CD4-positive, alpha-beta T cell (primary cell): ENCODE data around the gene HOXD11. TPM values are rescaled to one million over a fixed set of nuclear protein-coding genes. Genes with fewer than 3 reads are reported as not detected.

Experiments used
- ATAC-seq: fragments of 200-7000 bp; cut with Tn5 transposase; one replicate; pipeline ENCODE4 v1.10.0; 2022; ENCODE audit warnings: mild to moderate bottlenecking; ENCODE audit not compliant: poor library complexity
- CTCF ChIA-PET: fragments of 350-600 bp; sonication (Branson Sonifier 250); formaldehyde crosslinking; loops from one replicate; lab custom pipeline; 2021; ENCODE audit warnings: antibody characterized with exemption, inconsistent platforms; lab: Charles Lee
- POLR2A ChIA-PET: fragments of 350-600 bp; sonication (Branson Sonifier 250); formaldehyde crosslinking; loops from one replicate; lab custom pipeline; 2021; ENCODE audit warnings: antibody characterized with exemption, inconsistent platforms; lab: Charles Lee
- DNase-seq, 14 experiments: peaks; one replicate each; pipeline ENCODE4 v3.0.0-alpha.2; 2013 to 2020; ENCODE audit warnings: mixed read lengths in 2 of 14
- H3K27ac ChIP-seq, 2 donors: one replicate each; pipeline versions ENCODE4 v1.5.1 to v1.7.0; 2013; ENCODE audit warnings: low read length in 2 of 2, low read depth in 1 of 2, mild to moderate bottlenecking in 1 of 2
- H3K27me3 ChIP-seq, 2 experiments: 1 replicate in 1 of 2; 2 replicates in 1 of 2; pipeline versions ENCODE4 v1.6.1 to v1.7.0; 2013; ENCODE audit warnings: low read length in 2 of 2, control low read depth in 1 of 2, mild to moderate bottlenecking in 1 of 2, moderate library complexity in 1 of 2; ENCODE audit not compliant: insufficient read depth in 2 of 2, control insufficient read depth in 1 of 2
- H3K36me3 ChIP-seq: one replicate; pipeline ENCODE4 v1.6.1; 2013; ENCODE audit warnings: low read length, control low read depth; ENCODE audit not compliant: insufficient read depth
- H3K4me1 ChIP-seq: one replicate; pipeline ENCODE4 v1.6.1; 2013; ENCODE audit warnings: low read length, control low read depth; ENCODE audit not compliant: insufficient read depth
- H3K4me3 ChIP-seq: one replicate; pipeline ENCODE4 v1.5.1; 2013; ENCODE audit warnings: mild to moderate bottlenecking, low read length, moderate library complexity
- H3K9me3 ChIP-seq, 2 experiments: 1 replicate in 1 of 2; 2 replicates in 1 of 2; pipeline versions ENCODE4 v1.6.1 to v1.7.0; 2013; ENCODE audit warnings: low read length in 2 of 2, mild to moderate bottlenecking in 2 of 2, control low read depth in 1 of 2, moderate library complexity in 1 of 2; ENCODE audit not compliant: control insufficient read depth in 1 of 2, insufficient read depth in 1 of 2
- H3K27ac Mint-ChIP-seq: one replicate; pipeline ENCODE4 v1.8.0; 2020; ENCODE audit warnings: mixed read lengths
- H3K27me3 Mint-ChIP-seq: one replicate; pipeline ENCODE4 v1.8.0; 2021; ENCODE audit warnings: mixed read lengths
- H3K36me3 Mint-ChIP-seq: one replicate; pipeline ENCODE4 v1.8.0; 2021; ENCODE audit warnings: low read depth, mixed read lengths
- H3K4me1 Mint-ChIP-seq: one replicate; pipeline ENCODE4 v1.8.0; 2021; ENCODE audit warnings: low read depth, mixed read lengths
- H3K4me3 Mint-ChIP-seq: one replicate; pipeline ENCODE4 v1.8.0; 2020; ENCODE audit warnings: mild to moderate bottlenecking, mixed read lengths
- H3K9me3 Mint-ChIP-seq: one replicate; pipeline ENCODE4 v1.8.0; 2020; ENCODE audit warnings: mixed read lengths
- intact Hi-C, 2 experiments: fragments of 100-400 bp; cut with DNase I in 1 of 2; cut with micrococcal nuclease in 1 of 2; formaldehyde crosslinking; loops; one replicate each; pipeline versions ENCODE4 v1.15.1 to v1.9.0; 2023 to 2025; cut with DNase I, micrococcal nuclease
- total RNA-seq, 174 experiments: library from RNA in 2 of 174; stranded (reverse) in 2 of 174; gene quantifications; one replicate each; pipeline ENCODE4 v1.2.3 and lab custom pipeline; 2021 to 2026
- TF ChIP-seq, protein P1 (sequence below): fragments of 200-600 bp; IDR thresholded peaks from one replicate; pipeline ENCODE4 v1.8.0; 2022; ENCODE audit warnings: antibody characterized with exemption, mild to moderate bottlenecking

The HOXD11 gene
- total RNA-seq, 2 experiments from 2014 or later, result not detected

DNA sequence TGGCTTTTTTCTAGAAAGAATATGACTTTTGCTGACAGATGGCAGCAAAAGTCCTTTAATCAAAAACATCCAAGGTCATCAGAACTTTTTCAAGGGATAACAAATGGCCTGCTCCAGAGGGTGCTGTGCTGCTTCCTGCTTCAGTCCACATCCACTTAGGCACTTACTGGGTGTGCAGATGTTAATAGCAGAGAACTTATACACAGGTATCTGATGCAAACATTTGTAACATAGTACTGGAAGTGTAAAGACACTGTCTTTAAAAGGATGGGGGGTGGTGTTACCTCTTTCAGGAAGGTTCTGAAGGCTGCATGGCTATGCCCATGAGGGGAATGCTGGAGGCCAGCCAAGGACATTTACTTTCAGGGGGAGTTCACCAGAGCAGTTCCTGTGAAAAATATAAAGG, 28.0 kb downstream of the HOXD11 start:
- Mint-ChIP-seq H3K27ac (no peak overlapping the region), H3K36me3 (no peaks in the 10 kb centered on the region), H3K27me3 (peaks cover 93% of the 10 kb centered on the region), H3K9me3 (peaks cover 4% of the 10 kb centered on the region), H3K4me3 (no peak overlapping the region), H3K4me1 (peaks cover 52% of the 10 kb centered on the region)
- peaks cover 41% of the 10 kb centered on the region for H3K4me1 ChIP-seq
- ChIA-PET CTCF (no interaction called here), POLR2A (no interaction called here)
- TF ChIP-seq, protein P1, sequence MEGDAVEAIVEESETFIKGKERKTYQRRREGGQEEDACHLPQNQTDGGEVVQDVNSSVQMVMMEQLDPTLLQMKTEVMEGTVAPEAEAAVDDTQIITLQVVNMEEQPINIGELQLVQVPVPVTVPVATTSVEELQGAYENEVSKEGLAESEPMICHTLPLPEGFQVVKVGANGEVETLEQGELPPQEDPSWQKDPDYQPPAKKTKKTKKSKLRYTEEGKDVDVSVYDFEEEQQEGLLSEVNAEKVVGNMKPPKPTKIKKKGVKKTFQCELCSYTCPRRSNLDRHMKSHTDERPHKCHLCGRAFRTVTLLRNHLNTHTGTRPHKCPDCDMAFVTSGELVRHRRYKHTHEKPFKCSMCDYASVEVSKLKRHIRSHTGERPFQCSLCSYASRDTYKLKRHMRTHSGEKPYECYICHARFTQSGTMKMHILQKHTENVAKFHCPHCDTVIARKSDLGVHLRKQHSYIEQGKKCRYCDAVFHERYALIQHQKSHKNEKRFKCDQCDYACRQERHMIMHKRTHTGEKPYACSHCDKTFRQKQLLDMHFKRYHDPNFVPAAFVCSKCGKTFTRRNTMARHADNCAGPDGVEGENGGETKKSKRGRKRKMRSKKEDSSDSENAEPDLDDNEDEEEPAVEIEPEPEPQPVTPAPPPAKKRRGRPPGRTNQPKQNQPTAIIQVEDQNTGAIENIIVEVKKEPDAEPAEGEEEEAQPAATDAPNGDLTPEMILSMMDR, result no peak
- H3K27me3 ChIP-seq, result peaks cover 87 to 94% of the 10 kb centered on the region in 2 experiments
- ATAC-seq (no peak), DNase-seq (no peak)
- H3K36me3 ChIP-seq, result no peaks in the 10 kb centered on the region
- intact Hi-C loops, result loop anchor here in 1 of 2 experiments (10.0 kb wide), 1 partner anchor 1280 kb away; no protein-coding TSS in a partner anchor
- no peak overlapping the region for H3K27ac ChIP-seq
- peaks cover 14 to 34% of the 10 kb centered on the region in 2 experiments for H3K9me3 ChIP-seq
- no peak overlapping the region for H3K4me3 ChIP-seq

DNA sequence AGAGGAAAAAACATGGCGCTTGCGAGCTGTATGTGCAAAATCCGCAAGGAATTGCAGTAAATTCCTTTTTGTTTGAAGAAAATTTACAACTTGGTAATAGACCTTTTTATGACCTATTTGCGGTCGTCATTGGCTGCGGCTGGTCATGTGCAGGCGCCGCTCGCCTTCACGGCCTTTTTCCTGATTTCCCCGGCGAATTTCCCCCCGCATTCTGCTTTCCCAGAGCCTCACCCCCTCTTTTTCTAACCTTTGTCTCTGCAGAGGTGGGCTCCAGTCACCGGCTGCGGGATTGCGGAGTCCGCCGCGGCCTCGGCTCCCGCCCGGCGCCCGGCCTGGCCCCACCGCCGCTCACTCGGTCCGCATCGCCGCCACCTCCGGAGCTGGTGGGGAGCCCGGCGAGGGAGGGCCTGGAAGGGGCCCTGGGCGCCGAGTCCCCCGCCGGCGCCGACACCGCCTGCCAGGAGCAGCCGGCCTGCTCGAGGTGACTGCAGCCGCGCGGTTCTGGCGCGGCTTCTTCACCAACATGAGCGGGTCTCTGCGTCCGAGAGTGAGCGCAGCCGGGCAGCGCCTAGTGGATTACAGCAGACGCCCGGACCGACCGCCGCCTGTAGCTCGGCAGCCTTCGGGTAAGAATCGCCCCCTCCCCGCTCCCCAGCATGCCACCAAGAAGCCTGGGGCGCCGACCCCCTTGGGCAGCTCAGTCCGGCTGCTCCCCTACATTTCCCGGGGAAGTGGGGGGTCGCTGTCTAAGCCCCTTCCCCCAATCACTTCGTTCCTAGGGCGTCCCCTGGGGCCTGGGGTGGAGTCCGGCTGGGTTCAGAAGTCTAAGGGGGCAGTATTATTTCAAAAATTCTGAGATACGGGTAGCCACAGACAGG, 29.5 kb downstream of the HOXD11 start:
- intact Hi-C loops, result loop anchor here in 1 of 2 experiments (10.0 kb wide), 1 partner anchor 1278 kb away; no protein-coding TSS in a partner anchor
- Mint-ChIP-seq H3K4me3 (peak overlapping the region; percentile 44), H3K9me3 (peaks cover 4% of the 10 kb centered on the region), H3K27me3 (peaks cover 95% of the 10 kb centered on the region), H3K4me1 (peaks cover 49% of the 10 kb centered on the region), H3K27ac (no peak overlapping the region), H3K36me3 (peaks cover 3% of the 10 kb centered on the region)
- Histone ChIP-seq H3K27me3 (peaks cover 92 to 98% of the 10 kb centered on the region in 2 experiments), H3K4me3 (no peak overlapping the region), H3K9me3 (peaks cover 14 to 45% of the 10 kb centered on the region in 2 experiments), H3K27ac (no peak overlapping the region), H3K4me1 (peaks cover 44% of the 10 kb centered on the region), H3K36me3 (no peaks in the 10 kb centered on the region)
- no peak for DNase-seq
- TF ChIP-seq, protein P1, result no peak
- no peak for ATAC-seq
- ChIA-PET POLR2A (no interaction called here), CTCF (no interaction called here)

DNA sequence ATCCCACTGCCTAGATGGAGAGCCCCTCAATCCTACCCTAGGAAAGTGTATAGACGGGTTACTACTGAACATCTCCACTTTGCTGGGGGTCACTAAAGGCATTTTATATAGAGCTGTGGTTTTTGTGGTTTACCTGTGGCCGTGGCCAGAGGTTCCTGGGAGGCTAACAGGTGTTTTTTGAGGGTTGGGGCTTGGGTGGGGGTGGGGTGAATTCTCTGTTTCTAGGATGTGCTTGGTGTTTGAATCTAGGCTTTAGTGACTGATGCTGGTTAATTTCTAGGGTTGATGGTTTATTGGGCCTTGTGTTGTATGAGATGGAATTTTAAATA, 30.1 kb downstream of the HOXD11 start:
- Histone ChIP-seq H3K27me3 (peaks cover 92 to 98% of the 10 kb centered on the region in 2 experiments), H3K36me3 (no peaks in the 10 kb centered on the region), H3K27ac (no peak overlapping the region), H3K9me3 (peaks cover 14 to 45% of the 10 kb centered on the region in 2 experiments), H3K4me1 (peaks cover 43% of the 10 kb centered on the region), H3K4me3 (no peak overlapping the region)
- Mint-ChIP-seq H3K4me3 (no peak overlapping the region), H3K27me3 (peaks cover 95% of the 10 kb centered on the region), H3K36me3 (peaks cover 3% of the 10 kb centered on the region), H3K4me1 (peaks cover 45% of the 10 kb centered on the region), H3K9me3 (peaks cover 4% of the 10 kb centered on the region), H3K27ac (no peak overlapping the region)
- ATAC-seq, result no peak
- DNase-seq, result no peak
- ChIA-PET POLR2A (no interaction called here), CTCF (interaction anchor here (1.4 kb wide), 1 partner anchor 10 kb away, joined by 5 read pairs; no protein-coding TSS in a partner anchor)
- intact Hi-C loops, result loop anchor here in 1 of 2 experiments (10.0 kb wide), 1 partner anchor 1278 kb away; no protein-coding TSS in a partner anchor
- TF ChIP-seq, protein P1, result no peak
